GM21423 (cell line): ENCODE results near the gene ALOX5.
"Not testable (repeated sequence)": the region's sequence is repeated elsewhere in the genome, so short reads cannot be mapped to it uniquely, and the experiment has no call there.

Experiments
- ATAC-seq: cut with Tn5 transposase; IDR thresholded peaks from one replicate; pipeline ENCODE4 v1.9.1; 2021; ENCODE audit warnings: mild to moderate bottlenecking, moderate library complexity; ENCODE audit not compliant: unreplicated experiment

Gene ALOX5

DNA sequence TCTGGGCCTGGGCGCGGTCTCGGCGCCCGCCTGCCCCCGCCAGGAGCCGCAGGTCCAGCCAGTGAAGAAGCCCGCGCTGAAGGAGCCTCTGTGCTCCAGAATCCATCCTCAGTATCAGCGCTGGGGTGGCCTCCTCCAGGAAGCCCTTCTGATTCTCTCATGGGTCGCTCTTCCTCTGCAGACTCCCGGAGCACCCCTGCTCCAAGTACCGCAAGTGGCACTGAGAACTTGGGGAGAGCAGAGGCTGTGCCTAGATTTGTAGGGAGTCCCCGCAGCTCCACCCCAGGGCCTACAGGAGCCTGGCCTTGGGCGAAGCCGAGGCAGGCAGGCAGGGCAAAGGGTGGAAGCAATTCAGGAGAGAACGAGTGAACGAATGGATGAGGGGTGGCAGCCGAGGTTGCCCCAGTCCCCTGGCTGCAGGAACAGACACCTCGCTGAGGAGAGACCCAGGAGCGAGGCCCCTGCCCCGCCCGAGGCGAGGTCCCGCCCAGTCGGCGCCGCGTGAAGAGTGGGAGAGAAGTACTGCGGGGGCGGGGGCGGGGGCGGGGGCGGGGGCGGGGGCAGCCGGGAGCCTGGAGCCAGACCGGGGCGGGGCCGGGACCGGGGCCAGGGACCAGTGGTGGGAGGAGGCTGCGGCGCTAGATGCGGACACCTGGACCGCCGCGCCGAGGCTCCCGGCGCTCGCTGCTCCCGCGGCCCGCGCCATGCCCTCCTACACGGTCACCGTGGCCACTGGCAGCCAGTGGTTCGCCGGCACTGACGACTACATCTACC lies at the start of gene ALOX5:
Gene ALOX5, plus strand, starts transcription at position 641 of the 774 bp plus-strand sequence. Its CDS starts 64 bp downstream, at position 705.
- peak; percentile 45 for ATAC-seq

DNA sequence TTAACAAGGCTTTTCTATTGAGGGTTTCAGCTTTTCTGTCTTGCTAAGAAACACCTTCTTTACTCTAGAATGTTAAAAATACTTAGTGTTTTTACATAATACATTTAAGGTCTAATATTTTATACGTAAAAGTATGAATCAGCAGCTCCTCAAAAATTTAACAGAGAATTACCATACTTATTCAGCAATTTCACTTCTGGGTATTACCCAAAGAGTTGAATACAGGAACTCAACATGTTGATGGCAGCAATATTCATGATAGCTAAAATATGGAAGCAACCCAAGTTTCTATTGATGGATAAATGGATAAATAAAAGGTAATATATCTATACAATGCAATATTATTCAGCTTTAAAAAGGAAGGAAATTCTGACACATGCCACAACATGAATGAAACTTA lies 48.9 kb upstream of the ALOX5 start:
- ATAC-seq, result no peak

DNA sequence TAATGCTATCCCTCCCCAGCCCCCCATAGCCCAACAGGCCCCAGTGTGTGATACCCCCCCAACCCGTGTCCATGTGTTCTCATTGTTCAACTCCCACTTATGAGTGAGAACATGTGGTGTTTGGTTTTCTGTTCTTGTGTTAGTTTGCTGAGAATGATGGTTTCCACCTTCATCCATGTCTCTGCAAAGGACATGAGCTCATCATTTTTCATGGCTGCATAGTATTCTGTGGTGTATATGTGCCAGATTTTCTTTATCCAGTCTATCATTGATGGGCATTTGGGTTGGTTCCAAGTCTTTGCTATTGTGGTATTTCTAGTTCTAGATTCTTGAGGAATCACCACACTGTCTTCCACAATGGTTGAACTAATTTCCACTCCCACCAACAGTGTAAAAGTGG lies 47.2 kb upstream of the ALOX5 start:
- not testable (repeated sequence) for ATAC-seq

DNA sequence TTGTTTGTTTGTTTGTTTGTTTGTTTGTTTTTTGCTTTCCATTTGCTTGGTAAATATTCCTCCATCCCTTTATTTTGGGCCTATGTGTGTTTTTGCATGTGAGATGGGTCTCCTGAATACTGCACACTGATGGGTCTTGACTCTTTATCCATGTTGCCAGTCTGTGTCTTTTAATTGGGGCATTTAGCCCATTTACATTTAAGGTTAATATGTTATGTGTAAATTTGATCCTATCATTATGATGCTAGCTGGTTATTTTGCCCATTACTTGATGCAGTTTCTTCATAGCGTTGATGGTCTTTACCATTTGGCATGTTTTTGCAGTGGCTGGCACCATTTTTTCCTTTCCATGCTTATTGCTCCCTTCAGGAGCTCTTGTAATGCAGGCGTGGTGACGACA lies 42.2 kb upstream of the ALOX5 start:
- not testable (repeated sequence) for ATAC-seq

DNA sequence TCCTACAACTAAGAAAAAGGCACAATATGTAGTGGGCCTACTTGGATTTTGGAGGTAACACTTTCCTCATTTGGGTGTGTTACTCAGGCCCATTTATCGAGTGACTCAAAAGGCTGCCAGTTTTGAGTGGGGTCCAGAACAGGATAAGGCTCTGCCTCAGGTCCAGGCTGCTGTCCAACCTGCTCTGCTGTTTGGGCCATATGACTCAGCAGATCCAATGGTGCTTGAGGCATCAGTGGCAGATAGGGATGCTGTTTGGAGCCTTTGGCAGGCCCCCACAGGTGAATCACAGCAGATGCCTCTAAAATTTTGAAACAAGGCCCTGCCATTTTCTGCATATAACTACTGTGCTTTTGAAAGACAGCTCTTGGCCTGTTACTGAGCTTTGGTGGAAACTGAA lies 34.1 kb upstream of the ALOX5 start:
- no peak for ATAC-seq

DNA sequence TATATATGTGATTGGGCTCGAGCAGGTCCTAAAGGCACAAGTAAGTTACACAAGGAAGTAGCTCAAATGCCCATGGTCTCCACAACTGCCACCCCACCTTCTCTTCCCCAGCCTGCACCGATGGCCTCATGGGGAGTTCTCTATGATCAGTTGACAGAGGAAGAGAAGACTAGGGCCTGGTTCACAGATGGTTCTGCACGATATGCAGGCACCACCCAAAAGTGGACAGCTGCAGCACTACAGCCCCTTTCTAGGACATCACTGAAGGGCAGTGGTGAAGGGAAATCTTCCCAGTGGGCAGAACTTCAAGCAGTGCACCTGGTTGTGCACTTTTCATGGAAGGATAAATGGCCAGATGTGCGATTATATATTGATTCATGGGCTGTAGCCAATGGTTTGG lies 33.6 kb upstream of the ALOX5 start:
- ATAC-seq, result not testable (repeated sequence)

DNA sequence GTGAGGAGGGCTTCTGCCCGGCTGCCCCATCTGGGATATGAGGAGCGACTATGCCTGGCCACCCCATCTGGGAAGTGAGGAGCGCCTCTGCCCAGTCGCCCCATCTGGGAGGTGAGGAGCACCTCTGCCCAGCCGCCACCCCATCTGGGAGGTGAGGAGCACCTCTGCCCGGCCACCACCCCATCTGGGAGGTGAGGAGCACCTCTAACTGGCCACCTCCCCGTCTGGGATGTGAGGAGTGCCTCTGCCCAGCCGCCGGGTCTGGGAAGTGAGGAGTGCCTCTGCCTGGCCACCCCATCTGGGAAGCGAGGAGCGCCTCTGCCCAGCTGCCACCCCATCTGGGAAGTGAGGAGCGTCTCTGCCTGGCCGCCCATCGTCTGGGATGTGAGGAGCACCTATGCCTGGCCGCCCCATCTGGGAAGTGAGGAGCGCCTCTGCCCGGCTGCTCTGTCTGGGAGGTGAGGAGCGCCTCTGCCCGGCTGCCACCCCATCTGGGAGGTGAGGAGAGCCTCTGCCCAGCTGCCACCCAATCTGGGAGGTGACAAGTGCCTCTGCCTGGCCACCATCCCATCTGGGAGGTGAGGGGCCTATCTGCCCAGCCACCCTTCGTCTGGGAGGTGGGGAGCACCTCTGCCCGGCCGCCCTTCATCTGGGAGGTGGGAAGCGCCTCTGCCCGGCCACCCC lies 27.2 kb upstream of the ALOX5 start:
- not testable (repeated sequence) for ATAC-seq

DNA sequence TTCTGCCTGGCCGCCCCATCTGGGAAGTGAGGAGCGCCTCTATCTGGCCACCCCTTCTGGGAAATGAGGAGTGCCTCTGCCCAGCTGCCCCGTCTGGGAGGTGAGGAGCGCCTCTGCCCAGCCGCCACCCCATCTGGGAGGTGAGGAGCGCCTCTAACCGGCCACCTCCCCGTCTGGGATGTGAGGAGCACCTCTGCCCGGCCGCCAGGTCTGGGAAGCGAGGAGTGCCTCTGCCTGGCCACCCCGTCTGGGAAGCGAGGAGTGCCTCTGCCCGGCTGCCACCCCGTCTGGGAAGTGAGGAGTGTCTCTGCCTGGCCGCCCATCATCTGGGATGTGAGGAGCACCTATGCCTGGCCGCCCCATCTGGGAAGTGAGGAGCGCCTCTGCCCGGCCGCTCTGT lies 26.6 kb upstream of the ALOX5 start:
- ATAC-seq, result not testable (repeated sequence)

DNA sequence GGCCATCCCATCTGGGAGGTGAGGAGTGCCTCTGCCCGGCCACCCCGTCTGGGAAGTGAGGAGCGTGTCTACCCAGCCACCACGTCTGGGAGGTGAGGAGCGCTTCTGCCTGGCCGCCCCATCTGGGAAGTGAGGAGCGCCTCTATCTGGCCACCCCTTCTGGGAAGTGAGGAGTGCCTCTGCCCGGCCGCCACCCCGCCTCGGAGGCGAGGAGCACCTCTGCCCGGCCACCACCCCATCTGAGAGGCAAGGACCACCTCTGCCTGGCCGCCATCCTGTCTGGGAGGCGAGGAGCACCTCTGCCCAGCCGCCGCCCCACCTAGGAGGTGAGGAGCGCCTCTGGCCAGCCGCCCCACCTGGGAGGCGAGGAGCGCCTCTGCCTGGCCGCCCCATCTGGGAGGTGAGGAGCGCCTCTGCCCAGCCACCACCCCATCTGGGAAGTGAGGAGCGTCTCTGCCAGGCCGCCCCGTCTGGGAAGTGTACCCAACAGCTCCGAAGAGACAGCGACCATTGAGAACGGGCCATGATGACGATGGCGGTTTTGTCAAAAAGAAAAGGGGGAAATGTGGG lies 25.7 kb upstream of the ALOX5 start:
- not testable (repeated sequence) for ATAC-seq

DNA sequence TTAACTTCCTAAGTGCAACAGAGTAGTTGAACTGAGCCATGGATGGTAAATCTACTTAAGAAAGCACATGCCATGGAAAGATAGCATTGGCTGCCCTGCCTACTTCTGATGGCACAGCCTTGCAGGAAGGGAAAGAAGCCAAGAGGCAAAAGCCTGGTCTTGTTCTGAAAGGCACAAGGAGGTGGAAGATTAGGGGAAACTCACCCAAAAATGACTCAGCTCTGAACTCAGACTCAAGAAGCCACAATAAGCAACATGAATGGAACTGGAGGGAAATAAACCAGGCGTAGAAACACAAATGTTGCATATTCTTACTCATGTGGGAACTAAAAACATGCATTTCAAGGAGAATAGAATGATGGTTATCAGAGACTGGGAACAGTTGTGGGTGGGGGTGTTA lies 20.8 kb upstream of the ALOX5 start:
- ATAC-seq, result peak; percentile 50

DNA sequence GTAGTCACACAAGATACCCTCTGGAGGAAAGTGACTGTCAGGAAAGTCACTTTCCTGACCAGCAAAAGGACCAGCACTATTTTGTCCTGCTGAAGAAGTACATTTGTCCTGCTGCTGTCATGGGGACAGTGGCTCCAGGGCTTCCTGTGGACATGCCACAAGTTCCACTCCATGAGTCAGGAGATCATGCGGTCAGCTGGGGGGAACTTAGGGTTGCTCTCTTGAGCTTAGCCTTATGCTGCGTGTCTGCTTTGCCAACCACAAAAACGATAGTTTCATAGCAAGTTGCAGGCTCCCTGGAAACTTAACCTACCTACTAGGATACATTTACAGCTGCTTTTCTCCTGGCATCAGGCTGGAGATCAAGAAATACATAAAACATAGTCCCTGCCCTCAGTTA lies 19.8 kb upstream of the ALOX5 start:
- ATAC-seq, result no peak

DNA sequence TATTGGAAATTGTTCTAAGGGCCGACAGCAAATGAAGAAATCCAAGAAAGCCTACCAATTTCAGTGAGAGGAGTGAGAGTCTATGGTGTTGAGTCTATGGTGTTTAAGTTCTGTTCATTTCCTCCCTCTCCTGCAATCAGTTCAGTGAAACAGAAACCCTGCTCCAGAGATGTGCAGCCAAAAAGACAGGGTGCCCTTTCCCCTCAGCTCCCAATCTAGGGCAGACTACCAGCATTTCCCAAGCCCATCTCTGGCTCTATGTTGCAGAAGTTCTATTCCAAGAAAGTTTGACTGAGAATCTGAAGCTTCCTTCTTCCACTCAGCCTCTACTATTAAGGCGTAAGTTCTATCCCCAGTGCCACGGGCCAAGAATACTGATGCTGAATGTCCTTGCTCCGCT lies 18.5 kb upstream of the ALOX5 start:
- ATAC-seq, result no peak

DNA sequence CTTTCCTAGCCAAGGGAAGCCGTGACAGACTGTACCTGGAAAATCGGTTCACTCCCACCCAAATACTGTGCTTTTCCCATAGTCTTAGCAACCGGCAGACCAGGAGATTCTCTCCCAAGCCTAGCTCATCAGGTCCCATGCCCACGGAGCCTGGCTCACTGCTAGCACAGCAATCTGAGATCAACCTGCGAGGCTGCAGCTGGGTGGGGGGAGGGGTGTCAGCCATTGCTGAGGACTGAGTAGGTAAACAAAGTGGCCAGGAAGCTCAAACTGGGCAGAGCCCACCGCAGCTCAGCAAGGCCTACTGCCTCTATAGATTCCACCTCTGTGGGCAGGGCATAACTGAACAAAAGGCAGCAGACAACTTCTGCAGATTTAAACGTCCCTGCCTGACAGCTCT lies 15.1 kb upstream of the ALOX5 start:
- ATAC-seq, result not testable (repeated sequence)

DNA sequence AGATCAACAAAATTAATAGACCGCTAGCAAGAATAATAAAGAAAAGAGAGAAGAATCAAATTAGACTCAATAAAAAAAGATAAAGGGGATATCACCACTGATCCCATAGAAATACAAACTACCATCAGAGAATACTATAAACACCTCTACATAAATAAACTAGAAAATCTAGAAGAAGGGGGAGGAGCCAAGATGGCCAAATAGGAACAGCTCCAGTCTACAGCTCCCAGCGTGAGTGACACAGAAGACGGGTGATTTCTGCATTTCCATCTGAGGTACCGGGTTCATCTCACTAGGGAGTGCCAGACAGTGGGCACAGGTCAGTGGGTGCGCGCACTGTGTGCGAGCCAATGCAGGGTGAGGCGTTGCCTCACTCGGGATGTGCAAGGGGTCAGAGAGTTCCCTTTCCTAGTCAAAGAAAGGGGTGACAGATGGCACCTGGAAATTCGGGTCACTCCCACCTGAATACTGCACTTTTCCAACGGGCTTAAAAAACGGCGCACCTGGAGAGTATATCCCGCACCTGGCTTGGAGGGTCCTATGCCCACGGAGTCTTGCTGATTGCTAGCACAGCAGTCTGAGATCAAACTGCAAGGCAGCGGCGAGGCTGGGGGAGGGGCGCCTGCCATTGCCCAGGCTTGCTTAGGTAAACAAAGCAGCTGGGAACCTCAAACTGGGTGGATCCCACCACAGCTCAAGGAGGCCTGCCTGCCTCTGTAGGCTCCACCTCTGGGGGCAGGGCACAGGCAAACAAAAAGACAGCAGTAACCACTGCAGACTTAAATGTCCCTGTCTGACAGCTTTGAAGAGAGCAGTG lies 11.8 kb upstream of the ALOX5 start:
- ATAC-seq, result not testable (repeated sequence)

DNA sequence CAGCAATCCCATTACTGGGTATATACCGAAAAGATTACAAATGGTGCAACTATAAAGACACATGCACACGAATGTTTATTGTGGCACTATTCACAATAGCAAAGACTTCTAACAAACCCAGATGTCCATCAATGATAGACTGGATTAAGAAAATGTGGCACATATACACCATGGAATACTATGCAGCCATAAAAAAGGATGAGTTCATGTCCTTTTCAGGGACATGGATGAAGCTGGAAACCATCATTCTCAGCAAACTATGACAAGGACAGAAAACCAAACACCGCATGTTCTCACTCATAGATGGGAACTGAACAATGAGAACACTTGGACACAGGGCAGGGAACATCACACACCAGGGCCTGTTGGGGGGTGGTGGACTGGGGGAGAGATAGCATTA lies 6.4 kb upstream of the ALOX5 start:
- not testable (repeated sequence) for ATAC-seq

DNA sequence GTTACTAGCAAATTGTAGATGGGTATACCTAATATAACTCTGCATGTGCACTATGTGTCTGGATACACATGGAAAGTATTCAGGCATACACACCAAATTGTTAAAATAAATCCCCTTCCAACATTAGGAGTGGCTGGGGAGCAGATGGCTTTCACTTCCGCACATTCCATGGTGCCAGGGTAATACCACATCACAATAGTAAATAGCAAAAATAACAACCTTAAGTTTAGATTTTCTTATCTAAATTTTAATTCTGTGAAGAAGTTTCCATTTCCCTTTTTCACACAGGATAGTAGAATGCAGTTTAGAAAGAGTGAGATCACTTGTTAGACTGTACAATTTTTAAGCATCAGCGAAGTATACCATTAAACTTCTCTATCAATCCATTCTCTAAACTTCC lies 5.8 kb upstream of the ALOX5 start:
- ATAC-seq, result no peak

DNA sequence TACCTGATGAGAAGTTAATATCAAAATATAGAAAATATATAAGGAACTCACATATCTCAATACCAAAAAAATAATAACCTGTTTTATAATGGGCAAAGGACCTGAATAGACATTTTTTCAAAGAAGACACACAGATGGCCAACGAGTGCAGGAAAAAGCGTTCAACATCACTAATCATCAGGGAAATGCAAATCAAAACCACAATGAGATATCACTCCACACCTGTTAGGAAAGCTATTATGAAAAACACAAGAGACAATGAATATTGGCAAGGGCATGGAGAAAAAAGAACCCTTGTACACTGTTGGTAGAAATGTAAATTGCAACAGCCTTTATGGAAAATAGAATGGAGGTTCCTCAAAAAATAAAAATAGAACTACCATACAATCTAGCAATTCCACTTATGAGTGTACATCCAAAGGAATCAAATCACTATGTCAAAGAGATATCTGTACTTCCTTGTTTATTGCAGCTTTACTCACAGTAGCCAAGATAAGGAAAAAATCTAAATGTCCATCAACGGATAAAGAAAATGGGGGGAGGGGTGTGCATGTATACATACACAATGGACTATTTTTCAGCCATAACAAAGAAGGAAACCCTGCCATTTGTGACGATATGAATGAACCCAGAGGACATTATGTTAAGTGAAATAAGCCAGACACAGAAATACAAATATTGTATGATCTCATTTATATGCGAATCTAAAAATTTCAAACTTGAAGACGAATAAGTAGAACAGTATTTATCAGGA lies 3.6 kb upstream of the ALOX5 start:
- no peak for ATAC-seq

DNA sequence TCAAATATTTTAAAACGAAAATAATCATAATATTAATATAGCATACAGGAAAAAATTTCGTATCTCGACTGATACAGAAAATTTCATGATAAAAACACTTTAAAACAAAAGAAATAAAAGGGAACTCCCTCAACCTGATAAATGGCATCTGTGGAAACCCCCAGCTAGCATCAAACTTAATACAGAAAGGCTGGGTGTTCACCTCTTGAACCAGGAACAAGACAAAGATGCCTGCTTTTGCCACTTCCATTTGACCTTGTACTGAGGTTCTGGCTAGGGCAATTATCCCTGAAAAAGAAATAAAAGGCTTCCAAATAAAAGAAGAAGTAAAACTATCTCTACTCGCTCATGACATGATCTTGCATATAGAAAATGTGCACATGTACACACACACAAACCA lies 2.5 kb upstream of the ALOX5 start:
- ATAC-seq, result no peak

DNA sequence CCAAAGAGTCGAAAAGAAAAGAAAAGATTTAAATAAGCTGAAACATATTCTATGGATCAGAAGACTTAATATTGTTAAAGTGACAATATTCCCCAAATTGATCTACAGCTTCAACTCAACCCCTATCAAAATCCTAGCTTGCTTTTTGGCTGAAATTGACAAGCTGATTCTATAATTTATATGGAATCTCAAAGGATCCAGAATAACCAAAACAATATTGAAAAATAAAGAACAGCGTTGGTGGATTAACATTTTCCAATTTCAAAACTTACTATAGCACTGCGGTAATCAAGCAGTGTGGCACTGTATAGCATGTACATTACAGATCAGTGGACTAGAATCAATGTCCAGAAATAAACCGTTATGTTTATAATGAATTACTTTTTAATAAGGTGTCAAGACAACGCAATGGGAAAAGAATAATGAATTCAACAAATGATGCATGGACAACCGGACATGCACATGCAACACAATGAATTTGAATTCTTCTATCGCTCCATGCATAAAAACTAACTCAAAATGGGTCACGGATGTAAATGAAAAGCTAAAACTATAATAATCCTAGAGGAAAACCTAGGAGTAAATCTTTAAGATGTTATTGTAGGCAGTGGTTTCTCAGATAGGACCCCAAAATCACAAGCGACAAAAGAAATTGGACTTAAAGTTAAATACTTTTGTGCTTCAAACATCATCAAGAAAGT lies 1.6 kb upstream of the ALOX5 start:
- ATAC-seq, result no peak

DNA sequence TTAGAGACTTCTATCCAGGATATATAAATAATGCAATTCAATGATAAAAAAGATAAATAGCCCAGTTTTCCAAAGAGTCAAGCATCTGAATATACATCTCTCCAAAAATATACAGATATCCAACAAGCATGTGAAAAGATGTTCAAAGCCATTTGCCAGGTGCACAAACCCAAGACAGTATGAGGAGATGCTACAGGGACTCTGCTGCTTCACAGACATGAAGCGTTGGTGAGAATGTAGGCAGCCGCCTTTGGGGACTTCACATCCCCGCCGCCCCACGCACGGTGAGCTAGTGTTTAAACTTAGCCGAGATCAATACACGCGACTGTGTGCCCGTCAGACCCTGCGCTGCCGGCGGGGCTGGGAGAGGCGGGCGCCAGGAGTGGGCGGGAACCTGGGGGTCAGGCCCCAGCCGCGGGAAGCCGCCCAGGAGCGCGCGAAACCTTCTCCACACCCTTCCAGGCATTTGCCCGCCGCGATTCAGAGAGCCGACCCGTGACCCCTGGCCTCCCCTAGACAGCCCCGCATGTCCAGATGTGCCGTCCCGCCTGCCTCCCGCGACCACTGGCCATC lies 927 bp upstream of the ALOX5 start:
- ATAC-seq, result peak; percentile 22
